GM18498 (cell line): ENCODE data around the gene CCDC50.
A peak's percentile ranks its signal among the peaks of the same experiment; 100 is the strongest.

Source experiments
- ATAC-seq: cut with Tn5 transposase; IDR thresholded peaks from one replicate; pipeline ENCODE4 v1.9.1; 2021; ENCODE audit warnings: mild to moderate bottlenecking, moderate library complexity; ENCODE audit not compliant: unreplicated experiment

Gene CCDC50

DNA sequence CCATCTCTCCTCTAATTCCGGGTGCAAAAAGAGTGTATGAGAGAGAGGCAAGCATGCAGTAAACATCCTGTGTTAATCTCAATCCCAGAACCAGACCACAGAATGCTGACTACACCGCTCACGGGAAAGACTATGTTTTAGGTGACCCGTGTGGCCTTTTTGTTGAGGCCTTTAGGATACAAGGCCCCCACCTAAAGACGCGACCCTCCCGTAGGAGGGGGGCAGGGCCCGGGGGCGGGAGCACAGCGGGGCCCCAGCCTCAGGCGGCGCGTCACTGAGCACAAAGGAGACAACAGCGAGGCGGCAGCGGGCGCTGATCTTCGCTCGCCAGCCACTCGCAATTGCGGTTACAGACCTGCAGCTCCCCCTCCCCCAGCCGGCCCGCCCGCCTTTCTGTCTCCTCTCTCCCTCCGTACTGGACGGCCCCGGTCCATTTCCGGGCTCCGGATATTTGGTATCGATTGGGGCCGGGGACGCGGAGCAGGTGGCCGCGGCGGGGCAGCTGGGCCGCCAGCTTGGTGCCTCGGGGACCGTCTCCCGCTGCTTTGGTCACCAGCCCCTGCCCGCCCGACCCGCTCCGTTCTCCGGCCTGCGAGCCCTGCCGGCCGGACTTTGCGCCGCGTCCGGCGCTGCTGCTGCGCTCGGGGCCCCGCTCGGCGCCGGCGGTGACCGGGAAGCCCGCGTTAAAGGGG, at the start of gene CCDC50:
Gene CCDC50, plus strand, starts transcription at position 433 of the 692 bp plus-strand sequence. CDS start 281 bp downstream, outside the sequence.
- ATAC-seq = peak; percentile 87

- no peak for ATAC-seq
Observed at GRCh38 chr3:191280111-191280510, 49.1 kb upstream of the CCDC50 start.

DNA sequence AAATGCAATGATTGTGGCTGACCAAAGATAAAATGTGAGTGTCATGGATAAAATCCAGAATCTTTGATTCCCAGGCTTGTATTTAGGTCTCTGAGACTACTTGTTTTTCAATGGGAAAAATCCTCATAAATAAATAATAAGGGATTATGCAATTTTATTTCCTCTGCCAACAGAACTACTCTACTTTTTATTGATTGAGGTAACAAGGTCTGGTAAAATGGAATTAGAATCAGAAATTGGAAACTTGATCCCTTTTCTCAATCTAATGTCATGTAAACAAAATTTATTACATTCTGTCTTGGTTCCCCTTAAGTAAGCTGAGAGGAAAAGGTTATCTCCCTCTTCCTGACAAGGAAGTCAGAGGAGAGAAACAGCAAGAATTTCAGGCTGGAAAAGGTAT, 48.3 kb upstream of the CCDC50 start:
- ATAC-seq = no peak

DNA sequence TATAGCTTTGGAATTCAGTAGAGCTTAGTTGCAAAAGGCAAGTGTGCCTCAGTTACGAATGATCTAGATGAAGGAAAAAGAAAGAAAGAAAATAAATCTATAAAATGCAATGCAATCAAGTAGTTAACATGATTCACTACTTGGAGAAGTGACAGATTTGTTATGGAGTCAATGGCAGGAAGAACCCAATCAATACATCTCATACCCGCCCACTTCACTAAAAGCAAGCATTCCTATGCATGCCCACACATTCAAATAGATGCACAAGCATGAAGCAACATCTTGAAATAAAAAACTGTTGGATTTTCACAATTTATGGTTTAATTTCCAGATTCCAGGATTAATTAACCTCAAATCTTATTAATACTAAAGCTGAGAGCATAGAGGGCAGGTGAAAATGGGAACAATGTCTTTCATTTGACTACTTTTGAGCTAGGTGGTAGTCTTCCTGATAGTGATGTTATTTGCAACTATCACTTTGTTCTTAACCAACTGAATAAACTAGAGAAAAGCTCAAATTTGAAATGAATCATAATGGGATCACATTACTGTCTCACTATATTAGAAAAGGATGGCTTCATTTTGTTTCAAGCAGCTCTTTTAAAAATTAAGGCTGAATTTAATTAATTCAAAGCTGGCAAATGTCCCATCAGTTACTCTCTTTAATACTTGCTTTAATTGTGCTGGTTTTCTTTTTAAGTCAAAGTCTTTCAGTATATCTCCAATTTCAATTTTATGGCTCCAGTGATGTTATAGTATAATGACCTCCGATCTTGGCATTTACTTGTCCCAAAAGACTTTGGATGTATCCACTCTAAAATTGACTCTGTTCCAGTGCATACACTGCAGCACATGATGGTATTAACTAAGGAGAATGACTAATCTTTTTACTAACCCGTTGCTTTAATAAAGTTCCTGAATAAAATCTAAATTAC, 46.7 kb upstream of the CCDC50 start:
- no peak for ATAC-seq

- no peak for ATAC-seq
Observed at GRCh38 chr3:191283400-191283799, 45.8 kb upstream of the CCDC50 start.

DNA sequence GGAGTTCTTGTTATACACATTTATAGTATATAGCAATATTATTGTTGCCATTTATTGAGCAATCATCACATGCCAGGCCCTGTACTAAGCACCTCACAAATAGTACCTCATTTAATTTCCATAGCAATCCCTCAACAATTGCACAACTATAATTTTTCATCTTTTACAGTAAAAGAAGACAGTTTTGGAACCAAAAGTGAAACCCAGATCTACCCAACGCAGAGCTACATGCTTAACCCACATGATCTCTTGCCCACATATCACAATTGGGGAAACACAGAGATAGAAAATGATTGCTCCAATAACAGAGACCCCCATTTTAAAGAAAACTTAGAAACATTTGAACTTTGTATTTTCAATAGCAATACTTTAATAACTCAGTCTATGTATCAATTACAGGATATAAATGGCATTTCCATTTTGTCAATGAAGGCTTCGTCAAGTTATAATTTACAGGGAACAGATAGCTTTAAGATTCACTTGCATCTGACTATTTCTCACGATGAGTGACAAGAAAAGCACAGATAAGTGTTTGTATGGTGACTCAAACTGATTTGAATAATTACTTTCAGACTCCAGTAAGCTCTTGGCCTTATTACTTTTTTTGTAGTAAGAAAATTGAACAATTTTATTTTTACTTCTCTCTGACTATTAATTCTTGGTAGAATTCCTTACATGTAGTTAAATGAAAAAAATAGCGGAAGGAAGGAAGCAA, 38.7 kb upstream of the CCDC50 start:
- ATAC-seq = peak; percentile 88

- ATAC-seq = no peak
Observed at GRCh38 chr3:191292243-191293015, 36.8 kb upstream of the CCDC50 start.

- ATAC-seq = no peak
Observed at GRCh38 chr3:191294291-191294690, 34.9 kb upstream of the CCDC50 start.

- ATAC-seq = peak; percentile 89
Observed at GRCh38 chr3:191296041-191296541, 33.1 kb upstream of the CCDC50 start.

DNA sequence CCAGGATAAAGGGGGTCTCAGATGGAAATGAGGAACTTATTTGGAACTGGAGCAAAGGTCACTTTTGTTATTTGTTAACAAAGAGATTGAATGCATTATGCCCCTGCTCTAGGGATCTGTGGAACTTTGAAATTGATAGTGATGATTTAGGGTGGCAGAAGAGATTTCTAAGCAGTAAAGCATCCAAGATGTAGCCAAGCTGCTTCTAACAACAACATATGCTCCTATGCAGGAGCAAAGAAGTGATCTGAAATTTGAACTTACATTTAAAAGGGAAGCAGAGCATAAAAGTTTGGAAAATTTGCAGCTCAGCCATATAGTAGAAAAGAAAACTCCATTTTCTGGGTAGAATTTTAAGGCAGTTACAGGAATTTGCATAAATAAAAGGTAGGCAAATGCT, 30.3 kb upstream of the CCDC50 start:
- ATAC-seq = no peak

DNA sequence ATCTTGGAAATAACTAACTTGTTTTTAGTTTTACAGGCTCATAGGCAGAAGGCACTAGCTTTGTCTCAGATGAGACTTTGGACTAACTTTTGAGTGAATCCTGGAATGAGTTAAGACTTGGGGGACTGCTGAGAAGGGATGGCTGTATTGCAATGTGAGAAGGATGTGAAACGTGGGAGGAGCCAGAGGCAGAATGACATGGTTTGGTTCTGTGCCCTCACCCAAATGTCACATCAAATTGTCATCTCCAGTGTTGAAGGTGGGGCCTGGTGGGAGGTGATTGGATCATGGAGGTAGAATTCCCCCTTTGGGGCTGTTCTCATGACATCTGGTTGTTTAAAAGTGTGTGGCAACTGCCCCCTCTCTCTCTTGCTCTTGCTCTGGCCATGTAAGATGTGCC, 28.8 kb upstream of the CCDC50 start:
- peak; percentile 35 for ATAC-seq

GRCh38 chr3:191301017-191301416, 28.2 kb upstream of the CCDC50 start:
- ATAC-seq = peak; percentile 80

DNA sequence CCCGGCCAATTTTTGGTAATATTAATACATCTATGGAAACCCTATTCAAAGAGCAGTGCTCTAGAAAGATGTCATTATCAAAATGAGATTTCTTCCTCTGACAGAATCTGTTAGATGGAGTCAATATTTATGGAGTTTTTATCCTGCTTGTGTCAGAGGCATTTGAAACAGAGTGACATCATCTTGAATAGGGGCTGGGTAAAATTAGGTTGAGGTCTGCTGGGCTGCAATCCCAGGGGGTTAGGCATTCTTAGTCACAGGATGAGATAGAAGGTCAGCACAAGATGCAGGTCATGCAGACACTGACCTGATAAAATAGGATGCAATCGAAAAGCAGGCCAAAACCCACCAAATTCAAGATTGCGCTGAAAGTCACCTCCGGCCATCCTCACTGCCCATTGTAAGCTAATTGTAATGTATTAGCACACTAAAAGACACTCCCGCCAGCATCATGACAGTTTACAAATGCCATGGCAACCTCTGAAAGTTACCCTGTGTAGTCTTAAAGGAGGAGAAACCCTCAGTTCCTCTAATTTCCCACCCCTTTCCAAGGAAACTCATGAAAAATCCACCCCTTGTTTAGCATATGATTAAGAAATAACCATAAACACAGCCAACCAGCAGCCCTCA, 27.3 kb upstream of the CCDC50 start:
- no peak for ATAC-seq

DNA sequence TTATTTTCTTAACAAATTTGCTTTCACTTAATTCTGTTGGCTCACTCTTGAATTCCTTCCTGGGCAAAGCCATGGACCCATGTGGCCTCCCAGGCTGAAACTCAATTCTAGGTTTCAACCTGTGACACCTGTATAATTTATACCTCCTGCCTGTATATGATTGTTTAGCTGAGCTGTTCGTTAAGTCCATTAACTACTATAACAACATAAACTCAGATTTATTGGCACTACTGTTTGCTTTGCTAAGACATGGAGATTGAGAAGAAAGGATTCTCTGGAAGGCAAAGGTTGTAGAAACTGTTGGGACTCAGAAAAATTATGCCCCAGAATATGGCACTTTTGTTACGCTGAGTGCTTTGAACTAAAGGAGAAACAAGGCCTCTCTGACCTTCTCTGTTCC, 26.7 kb upstream of the CCDC50 start:
- ATAC-seq = no peak

GRCh38 chr3:191303596-191303995, 25.6 kb upstream of the CCDC50 start:
- ATAC-seq = no peak

- no peak for ATAC-seq
Observed at GRCh38 chr3:191306428-191306827, 22.8 kb upstream of the CCDC50 start.

- no peak for ATAC-seq
Observed at GRCh38 chr3:191307341-191307740, 21.9 kb upstream of the CCDC50 start.

GRCh38 chr3:191313296-191313695, 15.9 kb upstream of the CCDC50 start:
- ATAC-seq = no peak

GRCh38 chr3:191314109-191314728, 15.0 kb upstream of the CCDC50 start:
- no peak for ATAC-seq
